IPS DF 4.7 (cell line): ENCODE data around the gene SLMAP.

Experiments used
- DNase-seq: peaks from one replicate; pipeline ENCODE4 v3.0.0-alpha.2; 2013; ENCODE audit warnings: low spot score; ENCODE audit errors: extremely low read depth

The SLMAP gene

GRCh38 chr3:57752307-57752706 lies 3.8 kb upstream of the SLMAP start:
- no peak for DNase-seq

GRCh38 chr3:57753016-57753415 lies 3.1 kb upstream of the SLMAP start:
- no peak for DNase-seq

GRCh38 chr3:57755368-57755675 lies 787 bp upstream of the SLMAP start:
- DNase-seq, result no peak

GRCh38 chr3:57756528-57757401 lies 656 bp downstream of the SLMAP start:
- no peak for DNase-seq

- DNase-seq, result no peak
These were observed 1.7 kb downstream of the SLMAP start for GRCh38 chr3:57757642-57758297.

GRCh38 chr3:57758686-57759085 lies 2.6 kb downstream of the SLMAP start:
- DNase-seq, result no peak

GRCh38 chr3:57764794-57765193 lies 8.7 kb downstream of the SLMAP start:
- DNase-seq, result no peak

GRCh38 chr3:57768595-57768994 lies 12.5 kb downstream of the SLMAP start:
- DNase-seq, result no peak

- DNase-seq, result no peak
These were observed 14.1 kb downstream of the SLMAP start for GRCh38 chr3:57770009-57770827.

GRCh38 chr3:57772251-57772650 lies 16.1 kb downstream of the SLMAP start:
- DNase-seq, result no peak

- no peak for DNase-seq
These were observed 21.7 kb downstream of the SLMAP start for GRCh38 chr3:57777774-57778173.

GRCh38 chr3:57778494-57778893 lies 22.4 kb downstream of the SLMAP start:
- no peak for DNase-seq

- no peak for DNase-seq
These were observed 23.6 kb downstream of the SLMAP start for GRCh38 chr3:57779666-57780065.

GRCh38 chr3:57783186-57784088 lies 27.3 kb downstream of the SLMAP start:
- DNase-seq, result no peak

GRCh38 chr3:57784089-57784735 lies 28.1 kb downstream of the SLMAP start:
- no peak for DNase-seq

- no peak for DNase-seq
These were observed 29.3 kb downstream of the SLMAP start for GRCh38 chr3:57785446-57785845.

- DNase-seq, result no peak
These were observed 31.9 kb downstream of the SLMAP start for GRCh38 chr3:57787867-57788623.

- no peak for DNase-seq
These were observed 32.5 kb downstream of the SLMAP start for GRCh38 chr3:57788624-57789018.

GRCh38 chr3:57791245-57791644 lies 35.1 kb downstream of the SLMAP start:
- no peak for DNase-seq

- DNase-seq, result no peak
These were observed 36.1 kb downstream of the SLMAP start for GRCh38 chr3:57792198-57792597.
